ENCODE data around the gene RALGAPA2.

DNA sequence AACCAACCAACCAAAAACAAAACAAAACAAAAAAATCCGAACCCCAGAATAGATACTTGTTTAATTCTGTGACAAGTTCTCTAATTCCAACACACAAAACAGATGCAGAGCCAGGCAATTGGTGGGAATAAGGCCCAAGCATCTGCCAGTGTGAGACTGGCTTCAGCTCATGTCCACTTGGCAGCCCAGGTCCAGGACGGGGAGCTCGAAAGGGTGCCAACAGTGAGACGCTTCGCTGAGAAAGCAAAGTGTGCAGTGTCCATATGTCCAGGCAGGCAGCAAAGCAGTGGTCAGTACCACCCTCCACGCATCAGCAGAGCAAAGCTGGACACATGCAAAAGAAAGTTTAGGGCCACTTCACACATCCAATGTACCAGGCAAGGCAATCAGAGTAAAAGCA is 102.9 kb downstream of the RALGAPA2 start:
- TF ChIP-seq, protein P1, sequence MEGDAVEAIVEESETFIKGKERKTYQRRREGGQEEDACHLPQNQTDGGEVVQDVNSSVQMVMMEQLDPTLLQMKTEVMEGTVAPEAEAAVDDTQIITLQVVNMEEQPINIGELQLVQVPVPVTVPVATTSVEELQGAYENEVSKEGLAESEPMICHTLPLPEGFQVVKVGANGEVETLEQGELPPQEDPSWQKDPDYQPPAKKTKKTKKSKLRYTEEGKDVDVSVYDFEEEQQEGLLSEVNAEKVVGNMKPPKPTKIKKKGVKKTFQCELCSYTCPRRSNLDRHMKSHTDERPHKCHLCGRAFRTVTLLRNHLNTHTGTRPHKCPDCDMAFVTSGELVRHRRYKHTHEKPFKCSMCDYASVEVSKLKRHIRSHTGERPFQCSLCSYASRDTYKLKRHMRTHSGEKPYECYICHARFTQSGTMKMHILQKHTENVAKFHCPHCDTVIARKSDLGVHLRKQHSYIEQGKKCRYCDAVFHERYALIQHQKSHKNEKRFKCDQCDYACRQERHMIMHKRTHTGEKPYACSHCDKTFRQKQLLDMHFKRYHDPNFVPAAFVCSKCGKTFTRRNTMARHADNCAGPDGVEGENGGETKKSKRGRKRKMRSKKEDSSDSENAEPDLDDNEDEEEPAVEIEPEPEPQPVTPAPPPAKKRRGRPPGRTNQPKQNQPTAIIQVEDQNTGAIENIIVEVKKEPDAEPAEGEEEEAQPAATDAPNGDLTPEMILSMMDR (IDR thresholded peaks at IDR 0.05), result no peak
- no peak for TF ChIP-seq POLR2A (IDR thresholded peaks at IDR 0.05)

Measured in Peyer's patch (tissue), 4 donors.